Endodermal cell (in vitro differentiated cells): Measurements from ENCODE around the gene ATF7IP2. TPM values are rescaled to one million over a fixed set of nuclear protein-coding genes. Genes with fewer than 3 reads are reported as not detected.
"Not testable (repeated sequence)": the region's sequence is repeated elsewhere in the genome, so short reads cannot be mapped to it uniquely, and the experiment has no call there.

Source experiments
- DNase-seq: peaks from one replicate; pipeline ENCODE4 v3.0.0-alpha.2; 2017
- H3K27ac ChIP-seq: 2 replicates; pipeline ENCODE4 v1.5.1; 2013; ENCODE audit warnings: mild to moderate bottlenecking, low read depth, low read length, moderate library complexity
- H3K27me3 ChIP-seq: 2 replicates; pipeline ENCODE4 v1.6.1; 2013; ENCODE audit warnings: mild to moderate bottlenecking, low read length, moderate library complexity; ENCODE audit not compliant: insufficient read depth, control insufficient read depth, poor library complexity, severe bottlenecking
- H3K36me3 ChIP-seq: 2 replicates; pipeline ENCODE4 v1.7.0; 2013; ENCODE audit warnings: mild to moderate bottlenecking, low read length, moderate library complexity; ENCODE audit not compliant: control insufficient read depth, insufficient read depth
- H3K4me1 ChIP-seq: one replicate; pipeline ENCODE4 v1.7.0; 2013; ENCODE audit warnings: low read length; ENCODE audit not compliant: control insufficient read depth, insufficient read depth
- H3K4me3 ChIP-seq: 2 replicates; pipeline ENCODE4 v1.5.1; 2013; ENCODE audit warnings: mild to moderate bottlenecking, low read length, moderate library complexity
- H3K9ac ChIP-seq: 2 replicates; pipeline ENCODE4 v1.6.1; 2013; ENCODE audit warnings: mild to moderate bottlenecking, low read length, moderate library complexity; ENCODE audit not compliant: poor library complexity, severe bottlenecking; ENCODE audit errors: extremely low read depth
- H3K9me3 ChIP-seq: 2 replicates; pipeline ENCODE4 v1.6.1; 2013; ENCODE audit warnings: mild to moderate bottlenecking, low read length, moderate library complexity; ENCODE audit not compliant: control insufficient read depth
- H3K27ac Mint-ChIP-seq: 2 replicates; pipeline ENCODE4 v1.8.0; 2020; ENCODE audit warnings: mixed read lengths
- H3K27me3 Mint-ChIP-seq: 2 replicates; pipeline ENCODE4 v1.8.0; 2021; ENCODE audit warnings: mild to moderate bottlenecking, mixed read lengths; ENCODE audit not compliant: insufficient read depth
- H3K36me3 Mint-ChIP-seq: 2 replicates; pipeline ENCODE4 v1.8.0; 2020; ENCODE audit warnings: low read depth, mixed read lengths
- H3K4me1 Mint-ChIP-seq: 2 replicates; pipeline ENCODE4 v1.8.0; 2020; ENCODE audit warnings: mixed read lengths
- H3K4me3 Mint-ChIP-seq: 2 replicates; pipeline ENCODE4 v1.8.0; 2020; ENCODE audit warnings: mild to moderate bottlenecking, moderate library complexity, mixed read lengths
- H3K9me3 Mint-ChIP-seq: 2 replicates; pipeline ENCODE4 v1.8.0; 2020; ENCODE audit warnings: mild to moderate bottlenecking, mixed read lengths
- WGBS, 2 experiments: methylation state at CpG; one replicate each; pipeline versions ENCODE4 v1.1.5 to v1.1.7; 2013; ENCODE audit warnings: missing lambda C conversion rate in 2 of 2, mixed read lengths in 1 of 2; ENCODE audit not compliant: insufficient coverage in 1 of 2, insufficient read length in 1 of 2; 5-methylcytosine and 5-hydroxymethylcytosine counted together
- total RNA-seq, 2 donors: library from RNA; stranded (reverse); fragmentation: NEBNext Ultra II Directional in 1 of 2; extraction: Animal tissue kit (Norgen Biotek cat#: 25700) in 1 of 2; gene quantifications; 2 replicates in 1 of 2; 3 replicates in 1 of 2; pipeline ENCODE4 v1.2.1, GENCODE V29; 2021
- TF ChIP-seq, protein P1 (sequence below): fragments of 200-600 bp; sonication (generic); conservative IDR thresholded peaks from 2 replicates; pipeline ENCODE4 v1.5.0; 2021; ENCODE audit warnings: antibody characterized with exemption, mild to moderate bottlenecking

The ATF7IP2 gene
- total RNA-seq, 2 donors from 2014 or later, result 20.5 to 22.8 TPM

DNA sequence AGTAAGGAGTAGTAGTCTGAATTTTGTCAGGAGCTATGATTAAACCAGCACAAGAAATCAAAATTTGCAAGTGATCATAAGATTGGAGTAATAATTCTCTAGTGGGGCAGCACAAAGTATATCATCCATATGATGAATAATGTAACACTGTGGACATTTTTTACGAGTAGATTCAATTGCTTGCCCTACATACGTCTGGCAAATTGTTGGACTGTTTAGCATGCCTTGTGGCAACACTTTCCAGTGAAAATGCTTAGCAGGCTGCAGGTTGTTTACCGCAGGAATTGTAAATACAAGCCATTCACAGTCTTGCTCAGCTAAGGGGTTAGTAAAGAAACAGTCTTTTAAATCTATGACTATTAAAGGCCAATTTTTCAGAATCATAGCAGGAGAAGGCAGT, 35.7 kb downstream of the ATF7IP2 start:
- Mint-ChIP-seq H3K4me1 (peaks cover 3% of the 10 kb centered on the region), H3K27me3 (no peaks in the 10 kb centered on the region), H3K27ac (no peak overlapping the region), H3K36me3 (peaks cover 61% of the 10 kb centered on the region), H3K4me3 (no peak overlapping the region), H3K9me3 (peaks cover 47% of the 10 kb centered on the region)
- Histone ChIP-seq H3K9ac (no peak overlapping the region), H3K36me3 (peaks cover 33% of the 10 kb centered on the region), H3K27ac (no peak overlapping the region), H3K4me3 (no peak overlapping the region), H3K27me3 (no peaks in the 10 kb centered on the region), H3K4me1 (no peaks in the 10 kb centered on the region), H3K9me3 (peaks cover 76% of the 10 kb centered on the region)
- TF ChIP-seq, protein P1, sequence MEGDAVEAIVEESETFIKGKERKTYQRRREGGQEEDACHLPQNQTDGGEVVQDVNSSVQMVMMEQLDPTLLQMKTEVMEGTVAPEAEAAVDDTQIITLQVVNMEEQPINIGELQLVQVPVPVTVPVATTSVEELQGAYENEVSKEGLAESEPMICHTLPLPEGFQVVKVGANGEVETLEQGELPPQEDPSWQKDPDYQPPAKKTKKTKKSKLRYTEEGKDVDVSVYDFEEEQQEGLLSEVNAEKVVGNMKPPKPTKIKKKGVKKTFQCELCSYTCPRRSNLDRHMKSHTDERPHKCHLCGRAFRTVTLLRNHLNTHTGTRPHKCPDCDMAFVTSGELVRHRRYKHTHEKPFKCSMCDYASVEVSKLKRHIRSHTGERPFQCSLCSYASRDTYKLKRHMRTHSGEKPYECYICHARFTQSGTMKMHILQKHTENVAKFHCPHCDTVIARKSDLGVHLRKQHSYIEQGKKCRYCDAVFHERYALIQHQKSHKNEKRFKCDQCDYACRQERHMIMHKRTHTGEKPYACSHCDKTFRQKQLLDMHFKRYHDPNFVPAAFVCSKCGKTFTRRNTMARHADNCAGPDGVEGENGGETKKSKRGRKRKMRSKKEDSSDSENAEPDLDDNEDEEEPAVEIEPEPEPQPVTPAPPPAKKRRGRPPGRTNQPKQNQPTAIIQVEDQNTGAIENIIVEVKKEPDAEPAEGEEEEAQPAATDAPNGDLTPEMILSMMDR, result no peak
- no peak for DNase-seq
- WGBS, 2 experiments, result 95 to 98% methylated on average over 3 of the region's 3 CpGs

DNA sequence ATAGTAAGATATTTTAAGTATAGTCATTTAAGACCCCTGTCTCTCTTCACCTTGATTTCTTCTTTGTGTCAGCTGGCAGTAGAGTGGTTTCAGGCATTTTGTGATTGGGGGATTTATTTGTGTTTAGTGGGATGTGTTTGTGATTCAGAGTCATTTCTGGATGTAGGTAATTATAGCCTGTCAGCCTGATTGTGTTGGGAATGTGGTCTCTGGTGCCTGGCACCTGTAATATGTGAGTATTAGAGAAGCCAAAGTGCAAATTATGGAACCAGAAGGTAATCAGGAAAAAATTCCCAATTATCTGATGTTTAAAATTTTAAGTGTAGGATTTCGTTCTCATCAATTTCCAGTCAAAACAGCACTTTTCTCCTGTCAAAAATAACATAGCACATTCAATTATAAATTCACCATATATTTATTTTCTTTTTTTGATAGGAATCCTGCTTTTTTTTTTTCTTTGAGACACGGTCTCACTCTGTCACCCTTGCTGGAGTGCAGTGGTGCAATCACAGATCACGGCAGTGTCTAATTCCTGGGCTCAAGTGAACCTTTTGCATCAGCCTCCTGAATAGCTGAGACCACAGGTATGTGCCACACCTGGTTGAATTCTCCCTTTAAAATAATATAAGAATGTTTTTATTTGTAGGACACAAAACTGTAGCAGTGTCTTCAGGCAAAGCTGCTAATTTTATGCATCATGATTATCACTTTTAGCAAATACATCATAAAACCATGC, 42.7 kb downstream of the ATF7IP2 start:
- no peak overlapping the region for H3K27ac Mint-ChIP-seq
- no peak overlapping the region for H3K9ac ChIP-seq
- H3K4me1 Mint-ChIP-seq, result no peaks in the 10 kb centered on the region
- TF ChIP-seq, protein P1, result no peak
- H3K4me3 Mint-ChIP-seq, result no peak overlapping the region
- no peak overlapping the region for H3K4me3 ChIP-seq
- no peak overlapping the region for H3K27ac ChIP-seq
- DNase-seq, result no peak
- H3K36me3 Mint-ChIP-seq, result peaks cover 29% of the 10 kb centered on the region
- H3K27me3 Mint-ChIP-seq, result no peaks in the 10 kb centered on the region
- peaks cover 12% of the 10 kb centered on the region for H3K9me3 ChIP-seq
- H3K9me3 Mint-ChIP-seq, result peaks cover 5% of the 10 kb centered on the region
- H3K27me3 ChIP-seq, result no peaks in the 10 kb centered on the region
- peaks cover 35% of the 10 kb centered on the region for H3K36me3 ChIP-seq
- no peaks in the 10 kb centered on the region for H3K4me1 ChIP-seq
- WGBS, 2 experiments, result 90 to 92% methylated on average over 2 to 3 of the region's 3 CpGs

DNA sequence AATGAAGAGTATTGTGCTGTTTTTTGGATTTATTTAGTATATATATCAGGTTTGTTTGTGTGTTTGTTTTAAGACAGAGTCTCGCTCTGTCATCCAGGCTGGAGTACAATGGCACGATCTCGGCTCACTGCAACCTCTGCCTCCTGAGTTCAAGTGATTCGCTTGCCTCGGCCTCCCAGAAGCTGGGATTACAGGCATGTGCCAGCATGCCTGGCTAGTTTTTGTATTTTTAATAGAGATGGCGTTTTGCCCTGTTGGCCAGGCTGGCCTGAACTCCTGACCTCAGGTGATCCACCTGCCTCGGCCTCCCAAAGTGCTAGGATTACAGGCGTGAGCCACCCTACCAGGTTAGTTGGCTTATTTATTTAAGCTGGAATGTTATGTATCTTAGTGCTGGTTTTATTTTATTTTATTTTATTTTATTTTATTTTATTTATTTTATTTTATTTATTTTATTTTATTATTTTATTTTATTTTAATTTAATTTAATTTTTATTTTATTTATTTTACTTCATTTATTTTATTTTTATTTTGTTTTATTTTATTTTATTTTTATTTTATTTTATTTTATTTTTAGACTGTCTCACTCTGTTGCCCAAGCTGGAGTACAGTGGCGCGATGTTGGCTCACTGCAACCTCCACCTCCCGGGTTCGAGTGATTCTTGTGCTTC, 43.6 kb downstream of the ATF7IP2 start:
- H3K27me3 Mint-ChIP-seq, DNase-seq, H3K4me3 ChIP-seq, H3K4me1 Mint-ChIP-seq, H3K9me3 Mint-ChIP-seq, H3K27ac Mint-ChIP-seq, H3K27me3 ChIP-seq, H3K9ac ChIP-seq, H3K9me3 ChIP-seq, H3K4me3 Mint-ChIP-seq, H3K27ac ChIP-seq, H3K4me1 ChIP-seq: not testable (repeated sequence)
- peaks cover 33% of the 10 kb centered on the region for H3K36me3 Mint-ChIP-seq
- WGBS, 2 experiments, result 96 to 97% methylated on average over 11 to 12 of the region's 12 CpGs
- H3K36me3 ChIP-seq, result peaks cover 36% of the 10 kb centered on the region
